Activated T-cell treated with anti-CD3 and anti-CD28 coated beads for 1 hour (primary cell): ENCODE measurements around the gene PRPF19.

Experiments
- DNase-seq: peaks from one replicate; pipeline ENCODE4 v3.0.0-alpha.2; 2020; ENCODE audit warnings: low read depth

Gene PRPF19

DNA sequence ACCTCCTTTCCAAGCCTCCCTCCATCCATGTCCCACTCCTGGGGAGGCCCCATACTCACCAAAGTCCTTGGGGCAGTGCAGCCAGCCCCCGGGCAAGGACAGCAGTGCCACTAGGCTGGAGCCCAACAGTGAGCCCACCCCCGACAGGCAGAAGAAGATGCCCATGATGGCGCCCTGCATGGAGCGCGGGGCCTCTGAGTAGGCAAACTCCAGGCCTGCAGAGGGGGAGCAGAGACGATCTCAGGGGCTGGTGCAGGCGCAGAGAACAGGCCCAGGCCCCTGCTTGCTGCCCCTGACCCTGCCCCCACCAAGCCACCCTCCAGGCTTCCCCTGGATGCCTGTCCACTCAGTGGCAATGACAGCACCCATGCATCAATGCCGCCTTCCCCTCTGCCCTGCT is 31.4 kb upstream of the PRPF19 start:
- DNase-seq = no peak

DNA sequence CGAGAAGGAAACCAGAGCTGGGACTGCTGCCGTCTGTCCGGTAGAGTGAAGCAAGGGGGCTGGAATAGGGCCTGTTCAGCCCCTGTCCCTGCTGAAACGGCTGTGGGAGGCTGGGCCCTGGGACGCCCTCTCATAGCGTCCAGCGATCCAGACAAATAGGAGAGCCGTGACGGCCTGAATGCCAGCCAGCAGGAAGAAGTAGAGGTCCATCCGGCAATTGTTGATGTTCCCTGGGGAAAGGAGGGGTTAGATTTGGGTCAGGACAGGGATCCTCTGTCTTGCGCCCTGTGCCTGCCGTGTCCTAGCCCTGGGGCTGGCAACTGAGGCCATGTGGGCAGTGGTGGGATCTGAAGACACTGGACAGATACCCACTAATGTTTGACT is 30.8 kb upstream of the PRPF19 start:
- no peak for DNase-seq

- no peak for DNase-seq
These were observed 30.2 kb upstream of the PRPF19 start for GRCh38 chr11:60936467-60937143.

GRCh38 chr11:60935676-60936442 is 29.5 kb upstream of the PRPF19 start:
- no peak for DNase-seq

- no peak for DNase-seq
These were observed 28.6 kb upstream of the PRPF19 start for GRCh38 chr11:60934790-60935605.

- no peak for DNase-seq
These were observed 27.9 kb upstream of the PRPF19 start for GRCh38 chr11:60934124-60934789.

- DNase-seq = no peak
These were observed 27.2 kb upstream of the PRPF19 start for GRCh38 chr11:60933416-60934123.

- DNase-seq = no peak
These were observed 26.4 kb upstream of the PRPF19 start for GRCh38 chr11:60932605-60933356.

GRCh38 chr11:60931917-60932316 is 25.5 kb upstream of the PRPF19 start:
- DNase-seq = no peak

GRCh38 chr11:60930394-60930793 is 24.0 kb upstream of the PRPF19 start:
- DNase-seq = no peak

GRCh38 chr11:60929764-60930163 is 23.4 kb upstream of the PRPF19 start:
- DNase-seq = no peak

DNA sequence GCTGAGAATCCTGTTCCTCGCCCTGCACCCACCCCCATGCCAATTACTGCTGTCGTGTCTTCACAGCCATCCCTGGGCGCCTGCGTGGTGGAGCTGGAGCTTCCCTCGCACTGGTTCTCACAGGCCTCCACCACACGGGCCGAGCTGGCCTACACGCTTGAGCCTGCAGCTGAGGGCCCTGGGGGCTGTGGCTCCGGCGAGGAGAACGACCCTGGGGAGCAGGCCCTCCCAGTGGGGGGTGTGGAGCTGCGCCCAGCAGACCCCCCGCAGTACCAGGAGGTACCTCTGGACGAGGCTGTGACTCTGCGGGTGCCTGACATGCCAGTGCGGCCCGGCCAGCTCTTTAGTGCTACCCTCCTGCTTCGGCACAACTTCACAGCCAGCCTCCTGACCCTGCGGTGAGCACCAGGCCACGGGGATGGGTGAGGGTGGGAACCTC is 22.2 kb upstream of the PRPF19 start:
- no peak for DNase-seq

GRCh38 chr11:60927600-60927999 is 21.2 kb upstream of the PRPF19 start:
- no peak for DNase-seq

- no peak for DNase-seq
These were observed 20.7 kb upstream of the PRPF19 start for GRCh38 chr11:60927061-60927592.

GRCh38 chr11:60926500-60926899 is 20.1 kb upstream of the PRPF19 start:
- no peak for DNase-seq

GRCh38 chr11:60925868-60926267 is 19.5 kb upstream of the PRPF19 start:
- no peak for DNase-seq

DNA sequence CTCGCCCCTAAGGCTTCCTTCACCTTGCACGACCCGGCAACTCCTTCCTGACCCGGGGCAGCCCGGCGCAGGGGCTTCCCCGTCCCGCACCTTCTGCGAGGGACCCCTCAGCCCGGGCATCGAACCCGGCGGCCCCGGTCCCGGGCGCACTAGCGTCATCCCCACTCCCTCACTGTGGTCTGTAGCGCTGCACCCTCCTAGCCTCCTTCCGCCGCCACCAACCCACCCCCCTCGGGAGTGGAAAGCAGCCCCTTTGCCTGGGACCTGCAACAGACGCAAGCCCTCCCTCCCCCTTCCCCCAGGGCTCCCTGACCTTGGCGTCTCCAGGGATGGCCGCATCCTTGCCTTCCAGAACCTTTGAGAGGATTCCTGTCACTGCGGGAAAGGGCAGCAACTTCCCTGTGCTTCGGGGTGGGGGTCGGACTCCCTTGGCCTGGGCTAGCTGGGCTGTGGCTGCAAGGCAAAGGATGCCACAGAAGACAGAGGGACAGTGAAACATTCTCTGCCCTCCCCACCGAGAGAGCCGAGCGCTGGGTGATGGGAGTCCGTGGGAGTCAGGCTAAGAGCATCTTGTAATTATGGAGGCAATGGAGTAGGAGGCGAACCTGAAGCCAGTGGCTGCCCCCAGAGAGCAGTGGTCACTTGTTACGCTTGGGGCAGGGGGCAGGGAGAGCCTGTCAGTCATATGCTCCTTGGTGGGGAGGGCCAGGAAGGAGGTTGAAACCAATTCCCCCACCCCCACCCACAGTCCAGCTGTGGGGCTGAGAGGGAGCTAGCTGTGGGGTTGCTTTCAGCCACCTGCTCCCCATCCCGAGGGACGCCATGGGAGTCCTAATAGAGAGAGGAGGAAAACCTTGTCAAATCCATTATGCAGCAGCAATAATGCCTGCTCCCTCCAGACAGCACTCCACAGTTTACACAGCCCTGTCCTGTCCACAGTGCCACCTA is 18.8 kb upstream of the PRPF19 start:
- no peak for DNase-seq

GRCh38 chr11:60924110-60924905 is 17.9 kb upstream of the PRPF19 start, which contains the start of gene TMEM132A:
TSS of gene TMEM132A (plus strand) at chr11:60924460. CDS start at chr11:60924634, 174 bp downstream.
- DNase-seq = no peak

GRCh38 chr11:60923800-60924109 is 17.4 kb upstream of the PRPF19 start:
- no peak for DNase-seq
